ENCODE data around the gene THSD7B.

Gene THSD7B

DNA sequence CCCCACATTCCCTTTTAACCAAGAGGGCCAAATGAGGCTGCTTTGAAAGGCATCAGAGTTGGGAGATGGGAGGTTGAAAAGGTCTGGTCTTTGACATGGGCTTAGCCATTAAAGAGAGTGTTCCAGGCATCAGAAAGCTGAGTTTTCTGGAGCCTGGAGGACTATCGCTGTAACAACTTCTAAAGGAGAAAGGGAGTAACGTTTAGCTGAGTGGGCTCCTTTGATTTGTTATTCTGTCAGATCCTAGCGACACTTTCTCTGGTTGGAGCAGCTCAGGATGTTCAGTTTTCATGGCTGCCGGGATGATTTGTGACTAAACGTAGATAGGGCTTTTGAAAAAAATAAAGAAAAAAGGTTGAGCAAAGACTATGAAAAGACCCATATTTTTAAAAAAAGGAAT is 346.6 kb downstream of the THSD7B start:
- no peak overlapping the region for H3K4me3 ChIP-seq (ENCODE audit: low read depth, low read length)
- DNase-seq (ENCODE audit: low read depth), result no peak
- TF ChIP-seq, protein P1, sequence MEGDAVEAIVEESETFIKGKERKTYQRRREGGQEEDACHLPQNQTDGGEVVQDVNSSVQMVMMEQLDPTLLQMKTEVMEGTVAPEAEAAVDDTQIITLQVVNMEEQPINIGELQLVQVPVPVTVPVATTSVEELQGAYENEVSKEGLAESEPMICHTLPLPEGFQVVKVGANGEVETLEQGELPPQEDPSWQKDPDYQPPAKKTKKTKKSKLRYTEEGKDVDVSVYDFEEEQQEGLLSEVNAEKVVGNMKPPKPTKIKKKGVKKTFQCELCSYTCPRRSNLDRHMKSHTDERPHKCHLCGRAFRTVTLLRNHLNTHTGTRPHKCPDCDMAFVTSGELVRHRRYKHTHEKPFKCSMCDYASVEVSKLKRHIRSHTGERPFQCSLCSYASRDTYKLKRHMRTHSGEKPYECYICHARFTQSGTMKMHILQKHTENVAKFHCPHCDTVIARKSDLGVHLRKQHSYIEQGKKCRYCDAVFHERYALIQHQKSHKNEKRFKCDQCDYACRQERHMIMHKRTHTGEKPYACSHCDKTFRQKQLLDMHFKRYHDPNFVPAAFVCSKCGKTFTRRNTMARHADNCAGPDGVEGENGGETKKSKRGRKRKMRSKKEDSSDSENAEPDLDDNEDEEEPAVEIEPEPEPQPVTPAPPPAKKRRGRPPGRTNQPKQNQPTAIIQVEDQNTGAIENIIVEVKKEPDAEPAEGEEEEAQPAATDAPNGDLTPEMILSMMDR (IDR thresholded peaks at IDR 0.05; ENCODE audit: control insufficient read depth, extremely low read depth, insufficient read depth), result no peak

DNA sequence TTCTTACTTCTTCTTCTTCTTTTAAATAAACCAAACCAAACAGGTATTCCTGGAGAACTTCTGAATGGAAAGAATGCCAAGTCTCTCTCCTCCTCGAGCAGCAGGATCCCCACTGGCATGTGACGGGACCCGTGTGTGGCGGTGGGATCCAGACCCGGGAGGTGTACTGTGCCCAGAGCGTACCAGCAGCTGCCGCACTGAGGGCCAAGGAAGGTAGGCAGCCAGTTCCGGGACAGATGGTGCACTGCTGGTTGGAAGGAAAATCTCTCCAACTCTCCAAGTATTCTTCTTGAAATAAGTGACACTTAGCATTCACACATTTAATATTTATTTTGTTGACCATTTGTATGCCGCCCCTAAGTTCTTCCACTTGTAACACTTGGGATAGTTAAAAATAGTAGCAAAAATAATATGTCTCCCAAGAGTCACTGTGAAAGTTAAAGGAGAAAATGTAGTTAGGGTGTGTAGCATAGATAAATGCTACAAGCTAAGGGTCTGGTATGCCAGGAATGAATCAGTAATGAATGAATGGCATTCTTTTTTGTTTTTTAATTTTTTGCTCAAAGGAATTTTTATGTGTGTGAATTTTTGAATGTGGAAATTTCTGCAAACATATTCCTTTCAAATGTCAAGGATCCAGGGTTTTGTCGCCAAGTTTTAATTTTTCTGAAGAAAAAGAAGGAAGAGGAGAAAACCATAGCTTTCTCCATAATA is 349.9 kb downstream of the THSD7B start:
- no peak for DNase-seq (ENCODE audit: low read depth)
- TF ChIP-seq, protein P1 (IDR thresholded peaks at IDR 0.05; ENCODE audit: control insufficient read depth, extremely low read depth, insufficient read depth), result no peak
- no peak overlapping the region for H3K4me3 ChIP-seq (ENCODE audit: low read depth, low read length)

DNA sequence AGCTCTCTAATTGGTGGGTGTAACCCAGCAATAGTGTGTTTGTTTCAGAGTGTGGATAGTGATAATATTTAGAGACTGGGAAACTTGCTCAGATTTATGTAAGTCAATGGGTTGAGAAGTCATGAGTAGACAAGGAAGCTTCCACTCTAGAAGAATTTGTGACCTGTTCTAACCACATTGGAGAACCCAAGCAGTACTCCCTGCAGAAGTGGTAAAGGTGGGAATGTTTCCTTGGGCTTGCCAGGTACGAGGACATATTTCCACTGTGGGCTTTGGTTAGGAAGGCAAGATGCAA is 350.4 kb downstream of the THSD7B start:
- no peak for DNase-seq (ENCODE audit: low read depth)
- TF ChIP-seq, protein P1 (IDR thresholded peaks at IDR 0.05; ENCODE audit: control insufficient read depth, extremely low read depth, insufficient read depth), result no peak
- H3K4me3 ChIP-seq (ENCODE audit: low read depth, low read length), result no peak overlapping the region

- DNase-seq (ENCODE audit: low read depth), result no peak
- TF ChIP-seq, protein P1 (IDR thresholded peaks at IDR 0.05; ENCODE audit: control insufficient read depth, extremely low read depth, insufficient read depth), result no peak
- no peak overlapping the region for H3K4me3 ChIP-seq (ENCODE audit: low read depth, low read length)
These were observed 352.0 kb downstream of the THSD7B start for GRCh38 chr2:137117385-137117784.

GRCh38 chr2:137118140-137118539 is 352.8 kb downstream of the THSD7B start:
- DNase-seq (ENCODE audit: low read depth), result no peak
- no peak overlapping the region for H3K4me3 ChIP-seq (ENCODE audit: low read depth, low read length)
- TF ChIP-seq, protein P1 (IDR thresholded peaks at IDR 0.05; ENCODE audit: control insufficient read depth, extremely low read depth, insufficient read depth), result no peak

- DNase-seq (ENCODE audit: low read depth), result no peak
- H3K4me3 ChIP-seq (ENCODE audit: low read depth, low read length), result no peak overlapping the region
- TF ChIP-seq, protein P1 (IDR thresholded peaks at IDR 0.05; ENCODE audit: control insufficient read depth, extremely low read depth, insufficient read depth), result no peak
These were observed 357.9 kb downstream of the THSD7B start for GRCh38 chr2:137123226-137123625.

- no peak overlapping the region for H3K4me3 ChIP-seq (ENCODE audit: low read depth, low read length)
- DNase-seq (ENCODE audit: low read depth), result no peak
- TF ChIP-seq, protein P1 (IDR thresholded peaks at IDR 0.05; ENCODE audit: control insufficient read depth, extremely low read depth, insufficient read depth), result no peak
These were observed 367.9 kb downstream of the THSD7B start for GRCh38 chr2:137133225-137133624.

Measured in LNCaP clone FGC (cell line).